Sigmoid colon (tissue), 4 donors: ENCODE data around the gene MYH10.

Experiments
- EP300 ChIP-seq, 4 donors: sonication (generic); formaldehyde crosslinking; IDR thresholded peaks; one replicate each; pipeline ENCODE4 v1.6.1; 2017; ENCODE audit warnings: antibody characterized with exemption in 4 of 4
- POLR2A ChIP-seq, 2 donors: fragments of 450-650 bp; IDR thresholded peaks; one replicate each; pipeline ENCODE4 v1.6.1; 2016; ENCODE audit warnings: antibody characterized with exemption in 2 of 2, mild to moderate bottlenecking in 2 of 2, moderate library complexity in 2 of 2
- TF ChIP-seq, protein P1 (sequence below), 4 experiments: fragments of 450-650 bp in 3 of 4; fragments of 200-600 bp in 1 of 4; IDR thresholded peaks; one replicate each; pipeline ENCODE4 v1.5.1; 2016 to 2019; ENCODE audit warnings: antibody characterized with exemption in 4 of 4, mild to moderate bottlenecking in 3 of 4, moderate library complexity in 2 of 4

DNA sequence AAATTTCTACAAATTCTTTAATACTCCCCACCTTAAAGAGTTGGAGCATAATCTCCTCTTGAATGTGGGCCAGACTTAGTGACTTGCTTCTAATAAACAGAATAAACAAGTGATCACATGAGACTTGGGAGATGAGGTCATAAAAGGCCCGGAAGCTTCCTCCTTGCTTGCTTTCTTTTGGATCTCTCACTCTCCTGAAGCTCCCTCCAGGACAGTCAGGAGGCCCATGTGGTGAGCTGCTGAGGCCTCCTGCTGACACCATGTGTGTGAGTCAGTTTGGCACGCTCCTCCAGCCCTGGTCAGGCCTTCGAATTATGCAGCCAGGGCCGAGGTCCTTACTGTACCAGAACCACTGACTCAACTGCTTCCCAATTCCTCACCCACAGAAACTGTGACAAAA is 141.6 kb downstream of the MYH10 start:
- TF ChIP-seq, protein P1, sequence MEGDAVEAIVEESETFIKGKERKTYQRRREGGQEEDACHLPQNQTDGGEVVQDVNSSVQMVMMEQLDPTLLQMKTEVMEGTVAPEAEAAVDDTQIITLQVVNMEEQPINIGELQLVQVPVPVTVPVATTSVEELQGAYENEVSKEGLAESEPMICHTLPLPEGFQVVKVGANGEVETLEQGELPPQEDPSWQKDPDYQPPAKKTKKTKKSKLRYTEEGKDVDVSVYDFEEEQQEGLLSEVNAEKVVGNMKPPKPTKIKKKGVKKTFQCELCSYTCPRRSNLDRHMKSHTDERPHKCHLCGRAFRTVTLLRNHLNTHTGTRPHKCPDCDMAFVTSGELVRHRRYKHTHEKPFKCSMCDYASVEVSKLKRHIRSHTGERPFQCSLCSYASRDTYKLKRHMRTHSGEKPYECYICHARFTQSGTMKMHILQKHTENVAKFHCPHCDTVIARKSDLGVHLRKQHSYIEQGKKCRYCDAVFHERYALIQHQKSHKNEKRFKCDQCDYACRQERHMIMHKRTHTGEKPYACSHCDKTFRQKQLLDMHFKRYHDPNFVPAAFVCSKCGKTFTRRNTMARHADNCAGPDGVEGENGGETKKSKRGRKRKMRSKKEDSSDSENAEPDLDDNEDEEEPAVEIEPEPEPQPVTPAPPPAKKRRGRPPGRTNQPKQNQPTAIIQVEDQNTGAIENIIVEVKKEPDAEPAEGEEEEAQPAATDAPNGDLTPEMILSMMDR (IDR thresholded peaks at IDR 0.05): no peak
- TF ChIP-seq EP300 (IDR thresholded peaks at IDR 0.05) (no peak), POLR2A (IDR thresholded peaks at IDR 0.05) (no peak)
